Measurements from ENCODE around the gene NFKBIL1.
"Not testable (repeated sequence)": the region's sequence is repeated elsewhere in the genome, so short reads cannot be mapped to it uniquely, and the experiment has no call there.

NFKBIL1 gene

DNA sequence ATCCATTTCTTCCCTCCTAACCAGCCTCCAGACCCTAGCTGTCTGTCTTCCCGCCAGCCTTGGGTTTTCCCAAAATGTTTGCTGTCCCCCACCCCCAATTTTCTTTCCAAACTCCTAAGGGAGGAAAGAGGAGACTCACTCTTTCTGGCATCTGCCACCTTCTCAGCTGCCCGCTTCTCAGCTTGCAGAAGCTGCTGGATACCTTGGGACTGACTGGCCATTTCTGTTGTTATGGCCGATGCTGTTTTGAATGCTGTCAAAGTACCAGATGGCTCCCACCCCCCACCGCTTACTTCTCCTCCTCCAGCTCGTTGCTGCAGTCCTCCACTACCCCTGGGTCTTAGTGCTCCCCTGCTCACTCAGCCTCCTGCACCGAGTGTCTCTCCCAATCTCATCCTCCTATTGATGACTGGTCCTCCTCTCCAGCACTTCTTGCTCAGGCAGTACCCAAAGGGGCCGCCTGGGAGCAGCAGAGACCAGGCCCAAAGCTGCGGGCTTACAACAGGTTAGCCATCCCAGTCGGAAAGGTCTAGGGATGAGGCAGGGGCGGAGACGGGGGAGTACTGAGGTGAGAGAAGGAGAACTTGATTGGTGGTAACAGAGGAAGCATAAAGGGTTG lies 960 bp upstream of the NFKBIL1 start, which contains the start of gene ATP6V1G2:
Gene ATP6V1G2, minus strand, starts transcription at position 270 of the 619 bp plus-strand sequence. Its CDS starts 49 bp downstream, at position 221.
- peak within 1 kb of the TSS; percentile 75 to 80 for H3K27ac ChIP-seq (ENCODE audit: low read depth in 2 of 2, low read length in 2 of 2)
- peak within 1 kb of the TSS; percentile 72 to 79 for H3K4me3 ChIP-seq (ENCODE audit: low read length in 2 of 2)
- H3K27me3 ChIP-seq (ENCODE audit: control insufficient read depth in 2 of 2, insufficient read depth in 2 of 2, low read length in 2 of 2) = no peaks in the 10 kb centered on the region
- H3K36me3 ChIP-seq (ENCODE audit: control insufficient read depth in 2 of 2, insufficient read depth in 2 of 2, low read length in 2 of 2) = peaks cover 3 to 14% of the 10 kb centered on the region in 2 donors
- peaks cover 15 to 19% of the 10 kb centered on the region in 2 donors for H3K4me1 ChIP-seq (ENCODE audit: control insufficient read depth in 2 of 2, insufficient read depth in 2 of 2, low read length in 2 of 2)
- peak within 1 kb of the TSS; percentile 78 to 81 for H3K9ac ChIP-seq (ENCODE audit: low read depth in 1 of 2, low read length in 2 of 2)
- H3K9me3 ChIP-seq (ENCODE audit: control insufficient read depth in 2 of 2, low read length in 2 of 2) = no peaks in the 10 kb centered on the region

DNA sequence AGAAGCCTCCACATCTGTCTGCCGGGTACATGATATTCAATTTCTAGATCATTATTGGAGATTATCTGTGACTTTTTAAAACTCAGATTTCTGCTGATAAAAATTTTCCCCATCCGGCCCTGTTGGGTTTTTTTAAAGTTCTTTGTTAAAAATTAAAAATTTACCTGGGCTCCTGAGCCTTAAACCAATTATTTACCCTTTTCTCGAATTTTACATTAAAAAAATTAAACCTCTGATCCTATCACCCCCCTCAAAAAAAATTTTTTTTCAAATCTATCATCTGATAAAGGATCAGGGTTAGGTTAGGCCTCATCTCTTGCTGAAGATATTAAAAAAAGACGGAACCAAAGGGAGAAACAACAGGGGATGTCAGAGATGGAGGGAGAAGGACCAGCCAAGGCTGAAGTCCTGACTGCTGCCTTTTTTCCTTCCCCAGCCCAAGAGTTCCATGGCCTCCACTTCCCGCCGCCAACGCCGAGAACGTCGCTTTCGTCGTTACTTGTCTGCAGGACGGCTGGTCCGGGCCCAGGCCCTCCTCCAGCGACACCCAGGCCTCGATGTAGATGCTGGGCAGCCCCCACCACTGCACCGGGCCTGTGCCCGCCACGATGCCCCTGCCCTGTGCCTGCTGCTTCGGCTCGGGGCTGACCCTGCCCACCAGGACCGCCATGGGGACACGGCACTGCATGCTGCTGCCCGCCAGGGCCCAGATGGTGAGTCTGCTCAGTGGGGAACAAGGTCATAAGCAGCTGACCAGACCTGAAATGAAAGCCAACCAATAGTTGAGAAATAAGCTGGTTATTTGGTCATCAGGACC lies 527 bp downstream of the NFKBIL1 start:
- H3K36me3 ChIP-seq (ENCODE audit: control insufficient read depth in 2 of 2, insufficient read depth in 2 of 2, low read length in 2 of 2) = peaks cover 3 to 14% of the 10 kb centered on the region in 2 donors
- H3K27ac ChIP-seq (ENCODE audit: low read depth in 2 of 2, low read length in 2 of 2) = peak overlapping the region; percentile 75 to 80
- H3K9ac ChIP-seq (ENCODE audit: low read depth in 1 of 2, low read length in 2 of 2) = peak overlapping the region; percentile 78 to 81
- no peaks in the 10 kb centered on the region for H3K9me3 ChIP-seq (ENCODE audit: control insufficient read depth in 2 of 2, low read length in 2 of 2)
- H3K4me3 ChIP-seq (ENCODE audit: low read length in 2 of 2) = peak overlapping the region; percentile 72 to 79
- H3K27me3 ChIP-seq (ENCODE audit: control insufficient read depth in 2 of 2, insufficient read depth in 2 of 2, low read length in 2 of 2) = no peaks in the 10 kb centered on the region
- H3K4me1 ChIP-seq (ENCODE audit: control insufficient read depth in 2 of 2, insufficient read depth in 2 of 2, low read length in 2 of 2) = peaks cover 15 to 17% of the 10 kb centered on the region in 2 donors

- Histone ChIP-seq H3K4me3 (ENCODE audit: low read length in 2 of 2) (peak overlapping the region; percentile 14 to 79), H3K9ac (ENCODE audit: low read depth in 1 of 2, low read length in 2 of 2) (peak overlapping the region in 1 of 2 donors; percentile 81), H3K36me3 (ENCODE audit: control insufficient read depth in 2 of 2, insufficient read depth in 2 of 2, low read length in 2 of 2) (peaks cover 3 to 16% of the 10 kb centered on the region in 2 donors), H3K27me3 (ENCODE audit: control insufficient read depth in 2 of 2, insufficient read depth in 2 of 2, low read length in 2 of 2) (no peaks in the 10 kb centered on the region), H3K4me1 (ENCODE audit: control insufficient read depth in 2 of 2, insufficient read depth in 2 of 2, low read length in 2 of 2) (peaks cover 15% of the 10 kb centered on the region in 2 donors), H3K9me3 (ENCODE audit: control insufficient read depth in 2 of 2, low read length in 2 of 2) (no peaks in the 10 kb centered on the region), H3K27ac (ENCODE audit: low read depth in 2 of 2, low read length in 2 of 2) (no peak overlapping the region)
These were observed 1.1 kb downstream of the NFKBIL1 start for GRCh38 chr6:31548544-31548873.

GRCh38 chr6:31551371-31551770 lies 4.0 kb downstream of the NFKBIL1 start:
- H3K27ac ChIP-seq (ENCODE audit: low read depth in 2 of 2, low read length in 2 of 2); H3K9ac ChIP-seq (ENCODE audit: low read depth in 1 of 2, low read length in 2 of 2); H3K4me3 ChIP-seq (ENCODE audit: low read length in 2 of 2); H3K9me3 ChIP-seq (ENCODE audit: control insufficient read depth in 2 of 2, low read length in 2 of 2); H3K27me3 ChIP-seq (ENCODE audit: control insufficient read depth in 2 of 2, insufficient read depth in 2 of 2, low read length in 2 of 2): not testable (repeated sequence)
- H3K4me1 ChIP-seq (ENCODE audit: control insufficient read depth in 2 of 2, insufficient read depth in 2 of 2, low read length in 2 of 2) = peaks cover 12 to 15% of the 10 kb centered on the region in 2 donors
- H3K36me3 ChIP-seq (ENCODE audit: control insufficient read depth in 2 of 2, insufficient read depth in 2 of 2, low read length in 2 of 2) = peaks cover 3 to 19% of the 10 kb centered on the region in 2 donors

DNA sequence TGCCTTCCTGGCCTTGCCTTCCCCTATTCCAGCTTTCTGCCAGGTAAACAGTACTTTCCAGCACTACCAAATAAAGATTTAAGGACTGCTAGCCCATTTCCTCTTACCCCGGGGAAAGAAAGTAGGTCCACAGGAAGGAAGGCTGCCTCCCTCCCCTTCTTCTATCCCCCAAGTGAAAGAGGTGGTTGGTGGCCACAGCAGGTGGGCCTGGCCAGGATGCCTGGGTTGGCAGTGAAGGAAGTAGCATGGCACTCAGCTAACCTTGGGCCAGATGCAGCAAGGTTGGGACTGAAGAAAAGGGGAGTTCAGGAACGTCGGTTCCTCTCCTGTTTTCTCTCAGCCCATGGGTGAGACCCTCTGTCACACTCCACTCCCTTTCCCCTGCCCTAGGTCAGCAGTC lies 8.9 kb downstream of the NFKBIL1 start:
- H3K9ac ChIP-seq (ENCODE audit: low read depth in 1 of 2, low read length in 2 of 2) = no peak overlapping the region
- H3K27ac ChIP-seq (ENCODE audit: low read depth in 2 of 2, low read length in 2 of 2) = no peak overlapping the region
- H3K4me1 ChIP-seq (ENCODE audit: control insufficient read depth in 2 of 2, insufficient read depth in 2 of 2, low read length in 2 of 2) = peaks cover 7 to 13% of the 10 kb centered on the region in 2 donors
- H3K36me3 ChIP-seq (ENCODE audit: control insufficient read depth in 2 of 2, insufficient read depth in 2 of 2, low read length in 2 of 2) = peaks cover 12 to 21% of the 10 kb centered on the region in 2 donors
- no peaks in the 10 kb centered on the region for H3K9me3 ChIP-seq (ENCODE audit: control insufficient read depth in 2 of 2, low read length in 2 of 2)
- H3K27me3 ChIP-seq (ENCODE audit: control insufficient read depth in 2 of 2, insufficient read depth in 2 of 2, low read length in 2 of 2) = no peaks in the 10 kb centered on the region
- H3K4me3 ChIP-seq (ENCODE audit: low read length in 2 of 2) = no peak overlapping the region

- Histone ChIP-seq H3K27me3 (ENCODE audit: control insufficient read depth in 2 of 2, insufficient read depth in 2 of 2, low read length in 2 of 2) (no peaks in the 10 kb centered on the region), H3K9ac (ENCODE audit: low read depth in 1 of 2, low read length in 2 of 2) (no peak overlapping the region), H3K9me3 (ENCODE audit: control insufficient read depth in 2 of 2, low read length in 2 of 2) (no peaks in the 10 kb centered on the region), H3K4me3 (ENCODE audit: low read length in 2 of 2) (no peak overlapping the region), H3K36me3 (ENCODE audit: control insufficient read depth in 2 of 2, insufficient read depth in 2 of 2, low read length in 2 of 2) (peaks cover 12 to 20% of the 10 kb centered on the region in 2 donors), H3K4me1 (ENCODE audit: control insufficient read depth in 2 of 2, insufficient read depth in 2 of 2, low read length in 2 of 2) (peaks cover 7 to 13% of the 10 kb centered on the region in 2 donors), H3K27ac (ENCODE audit: low read depth in 2 of 2, low read length in 2 of 2) (peak overlapping the region; percentile 43 to 58)
These were observed 10.3 kb downstream of the NFKBIL1 start for GRCh38 chr6:31557443-31558317.

GRCh38 chr6:31558318-31558625 lies 10.9 kb downstream of the NFKBIL1 start:
- Histone ChIP-seq H3K27me3 (ENCODE audit: control insufficient read depth in 2 of 2, insufficient read depth in 2 of 2, low read length in 2 of 2) (no peaks in the 10 kb centered on the region), H3K4me1 (ENCODE audit: control insufficient read depth in 2 of 2, insufficient read depth in 2 of 2, low read length in 2 of 2) (peaks cover 7 to 13% of the 10 kb centered on the region in 2 donors), H3K27ac (ENCODE audit: low read depth in 2 of 2, low read length in 2 of 2) (peak overlapping the region; percentile 43 to 58), H3K4me3 (ENCODE audit: low read length in 2 of 2) (no peak overlapping the region), H3K9ac (ENCODE audit: low read depth in 1 of 2, low read length in 2 of 2) (no peak overlapping the region), H3K36me3 (ENCODE audit: control insufficient read depth in 2 of 2, insufficient read depth in 2 of 2, low read length in 2 of 2) (peaks cover 12 to 19% of the 10 kb centered on the region in 2 donors), H3K9me3 (ENCODE audit: control insufficient read depth in 2 of 2, low read length in 2 of 2) (no peaks in the 10 kb centered on the region)

- H3K9ac ChIP-seq (ENCODE audit: low read depth in 1 of 2, low read length in 2 of 2) = no peak overlapping the region
These were observed 11.5 kb downstream of the NFKBIL1 start for GRCh38 chr6:31558631-31559500.

GRCh38 chr6:31559606-31559957 lies 12.2 kb downstream of the NFKBIL1 start:
- no peaks in the 10 kb centered on the region for H3K9me3 ChIP-seq (ENCODE audit: control insufficient read depth in 2 of 2, low read length in 2 of 2)
- no peak overlapping the region for H3K9ac ChIP-seq (ENCODE audit: low read depth in 1 of 2, low read length in 2 of 2)
- no peaks in the 10 kb centered on the region for H3K27me3 ChIP-seq (ENCODE audit: control insufficient read depth in 2 of 2, insufficient read depth in 2 of 2, low read length in 2 of 2)
- H3K27ac ChIP-seq (ENCODE audit: low read depth in 2 of 2, low read length in 2 of 2) = peak overlapping the region; percentile 7 to 52
- peaks cover 7 to 13% of the 10 kb centered on the region in 2 donors for H3K4me1 ChIP-seq (ENCODE audit: control insufficient read depth in 2 of 2, insufficient read depth in 2 of 2, low read length in 2 of 2)
- peaks cover 12 to 18% of the 10 kb centered on the region in 2 donors for H3K36me3 ChIP-seq (ENCODE audit: control insufficient read depth in 2 of 2, insufficient read depth in 2 of 2, low read length in 2 of 2)
- peak overlapping the region in 1 of 2 donors; percentile 33 for H3K4me3 ChIP-seq (ENCODE audit: low read length in 2 of 2)

More at GRCh38 chr6:31558631-31559500, 11.5 kb downstream of the NFKBIL1 start:
- Histone ChIP-seq H3K36me3 (ENCODE audit: control insufficient read depth in 2 of 2, insufficient read depth in 2 of 2, low read length in 2 of 2) (peaks cover 12 to 18% of the 10 kb centered on the region in 2 donors), H3K9me3 (ENCODE audit: control insufficient read depth in 2 of 2, low read length in 2 of 2) (no peaks in the 10 kb centered on the region), H3K27ac (ENCODE audit: low read depth in 2 of 2, low read length in 2 of 2) (peak overlapping the region; percentile 43 to 58), H3K27me3 (ENCODE audit: control insufficient read depth in 2 of 2, insufficient read depth in 2 of 2, low read length in 2 of 2) (no peaks in the 10 kb centered on the region), H3K4me3 (ENCODE audit: low read length in 2 of 2) (peak overlapping the region in 1 of 2 donors; percentile 48), H3K4me1 (ENCODE audit: control insufficient read depth in 2 of 2, insufficient read depth in 2 of 2, low read length in 2 of 2) (peaks cover 7 to 13% of the 10 kb centered on the region in 2 donors)

All from mucosa of rectum (tissue), 2 donors.